GM21737 (cell line): ENCODE results near the gene LDHAL6A.
"Not testable (repeated sequence)": the region's sequence is repeated elsewhere in the genome, so short reads cannot be mapped to it uniquely, and the experiment has no call there.

ENCODE experiments used
- ATAC-seq: cut with Tn5 transposase; IDR thresholded peaks from one replicate; pipeline ENCODE4 v1.9.1; 2021; ENCODE audit warnings: mild to moderate bottlenecking, moderate library complexity; ENCODE audit not compliant: unreplicated experiment

LDHAL6A gene

GRCh38 chr11:18455686-18456372 is at the start of gene LDHAL6A:
TSS of gene LDHAL6A (plus strand) at chr11:18455856. CDS start at chr11:18456681, 825 bp downstream.
- ATAC-seq: no peak

- ATAC-seq: not testable (repeated sequence)
Observed at GRCh38 chr11:18407400-18407799, 48.3 kb upstream of the LDHAL6A start.

- no peak for ATAC-seq
Observed at GRCh38 chr11:18408558-18409291, 46.9 kb upstream of the LDHAL6A start.

- ATAC-seq: no peak
Observed at GRCh38 chr11:18416459-18416858, 39.2 kb upstream of the LDHAL6A start.

GRCh38 chr11:18419040-18419439 is 36.6 kb upstream of the LDHAL6A start:
- ATAC-seq: no peak

GRCh38 chr11:18420067-18420466 is 35.6 kb upstream of the LDHAL6A start:
- ATAC-seq: no peak

GRCh38 chr11:18427240-18427639 is 28.4 kb upstream of the LDHAL6A start:
- no peak for ATAC-seq

GRCh38 chr11:18429332-18429731 is 26.3 kb upstream of the LDHAL6A start:
- no peak for ATAC-seq

- ATAC-seq: no peak
Observed at GRCh38 chr11:18438691-18439090, 17.0 kb upstream of the LDHAL6A start.

GRCh38 chr11:18449251-18449650 is 6.4 kb upstream of the LDHAL6A start:
- ATAC-seq: no peak

GRCh38 chr11:18452927-18453326 is 2.7 kb upstream of the LDHAL6A start:
- no peak for ATAC-seq

- no peak for ATAC-seq
Observed at GRCh38 chr11:18457450-18457849, 1.8 kb downstream of the LDHAL6A start.

- ATAC-seq: no peak
Observed at GRCh38 chr11:18459634-18460033, 4.0 kb downstream of the LDHAL6A start.

- ATAC-seq: no peak
Observed at GRCh38 chr11:18461909-18462308, 6.3 kb downstream of the LDHAL6A start.

GRCh38 chr11:18463439-18463838 is 7.8 kb downstream of the LDHAL6A start:
- no peak for ATAC-seq

GRCh38 chr11:18466402-18466801 is 10.7 kb downstream of the LDHAL6A start:
- ATAC-seq: no peak

- no peak for ATAC-seq
Observed at GRCh38 chr11:18468059-18468458, 12.4 kb downstream of the LDHAL6A start.

- no peak for ATAC-seq
Observed at GRCh38 chr11:18468961-18469360, 13.3 kb downstream of the LDHAL6A start.

- ATAC-seq: no peak
Observed at GRCh38 chr11:18471995-18472394, 16.3 kb downstream of the LDHAL6A start.

- no peak for ATAC-seq
Observed at GRCh38 chr11:18472587-18472986, 16.9 kb downstream of the LDHAL6A start.

GRCh38 chr11:18479063-18479462 is 23.4 kb downstream of the LDHAL6A start:
- ATAC-seq: no peak

- no peak for ATAC-seq
Observed at GRCh38 chr11:18485913-18486528, 30.4 kb downstream of the LDHAL6A start.
